AG04450 (cell line): ENCODE data around the gene LRRC38. TPM values are rescaled to one million over a fixed set of nuclear protein-coding genes. Genes with fewer than 3 reads are reported as not detected.
"Not testable (repeated sequence)": the region's sequence is repeated elsewhere in the genome, so short reads cannot be mapped to it uniquely, and the experiment has no call there.

Experiments used
- CTCF ChIA-PET: fragments of 300-600, 350-600 bp; formaldehyde crosslinking; extraction: SDS; loops from one replicate; lab custom pipeline; 2022; ENCODE audit warnings: antibody characterized with exemption, inconsistent platforms; lab: Charles Lee
- POLR2A ChIA-PET: fragments of 350-600 bp; formaldehyde crosslinking; extraction: SDS; loops from one replicate; lab custom pipeline; 2021; ENCODE audit warnings: antibody characterized with exemption, inconsistent platforms; lab: Yijun Ruan, JAX
- DNase-seq: peaks from one replicate; pipeline ENCODE4 v3.0.0-alpha.2; 2011; ENCODE audit warnings: low read depth, low spot score
- H3K27ac ChIP-seq: one replicate; pipeline ENCODE4 v1.5.1; 2012; ENCODE audit warnings: low read depth, low read length, control low read depth
- H3K27me3 ChIP-seq: one replicate; pipeline ENCODE4 v1.6.0; 2012; ENCODE audit warnings: low read length; ENCODE audit not compliant: control insufficient read depth, insufficient read depth
- H3K4me3 ChIP-seq: 2 replicates; pipeline ENCODE4 v1.5.1; 2011; ENCODE audit warnings: mild to moderate bottlenecking, low read depth, low read length, control low read depth
- H3K9me3 ChIP-seq: 2 replicates; pipeline ENCODE4 v1.5.1; 2012; ENCODE audit warnings: low read length; ENCODE audit not compliant: control insufficient read depth, insufficient read depth
- CTCF ChIP-seq: IDR thresholded peaks from 2 replicates; pipeline ENCODE4 v1.5.1; 2011; ENCODE audit warnings: low read depth, low read length, control low read depth, inconsistent platforms
- polyA plus RNA-seq: library from polyadenylated mRNA; depleted of rRNA; stranded (reverse); fragments of >200 nt; gene quantifications from 2 replicates; pipeline ENCODE4 v1.2.3, GENCODE V29; 2011

LRRC38 gene
- polyA plus RNA-seq, 1 experiment: not detected

- no peak overlapping the region for H3K27ac ChIP-seq
- peaks cover 75% of the 10 kb centered on the region for H3K9me3 ChIP-seq
- TF ChIP-seq CTCF: no peak
- H3K4me3 ChIP-seq: no peak overlapping the region
- no peak for DNase-seq
- no peaks in the 10 kb centered on the region for H3K27me3 ChIP-seq
- ChIA-PET POLR2A (no interaction called here), CTCF (no interaction called here)
Measured at GRCh38 chr1:13461977-13462376, 51.8 kb downstream of the LRRC38 start.

- DNase-seq: no peak
- ChIA-PET CTCF (no interaction called here), POLR2A (no interaction called here)
- no peak for TF ChIP-seq CTCF
- no peaks in the 10 kb centered on the region for H3K27me3 ChIP-seq
- no peak overlapping the region for H3K27ac ChIP-seq
- no peak overlapping the region for H3K4me3 ChIP-seq
- peaks cover 53% of the 10 kb centered on the region for H3K9me3 ChIP-seq
Measured at GRCh38 chr1:13456904-13457532, 56.8 kb downstream of the LRRC38 start.

GRCh38 chr1:13451399-13451965 lies 62.3 kb downstream of the LRRC38 start:
- DNase-seq: no peak
- Histone ChIP-seq H3K27me3 (no peaks in the 10 kb centered on the region), H3K4me3 (no peak overlapping the region), H3K27ac (no peak overlapping the region), H3K9me3 (peaks cover 30% of the 10 kb centered on the region)
- CTCF ChIA-PET: no interaction called here
- TF ChIP-seq CTCF: no peak
- POLR2A ChIA-PET: no interaction called here

- no peak for TF ChIP-seq CTCF
- POLR2A ChIA-PET: no interaction called here
- no peaks in the 10 kb centered on the region for H3K27me3 ChIP-seq
- no peak overlapping the region for H3K4me3 ChIP-seq
- CTCF ChIA-PET: no interaction called here
- no peak overlapping the region for H3K27ac ChIP-seq
- DNase-seq: no peak
- peaks cover 33% of the 10 kb centered on the region for H3K9me3 ChIP-seq
Measured at GRCh38 chr1:13450204-13450603, 63.6 kb downstream of the LRRC38 start.

GRCh38 chr1:13443335-13443979 lies 70.3 kb downstream of the LRRC38 start:
- POLR2A ChIA-PET: no interaction called here
- DNase-seq: no peak
- CTCF ChIA-PET: no interaction called here
- H3K9me3 ChIP-seq: peaks cover 61% of the 10 kb centered on the region
- no peak overlapping the region for H3K4me3 ChIP-seq
- no peaks in the 10 kb centered on the region for H3K27me3 ChIP-seq
- no peak overlapping the region for H3K27ac ChIP-seq
- no peak for TF ChIP-seq CTCF

GRCh38 chr1:13439104-13439783 lies 74.6 kb downstream of the LRRC38 start:
- H3K27ac ChIP-seq, DNase-seq, CTCF ChIA-PET, H3K4me3 ChIP-seq, H3K27me3 ChIP-seq, POLR2A ChIA-PET: not testable (repeated sequence)
- H3K9me3 ChIP-seq: peaks cover 57% of the 10 kb centered on the region
